ENCODE data around the gene NR4A1.

DNA sequence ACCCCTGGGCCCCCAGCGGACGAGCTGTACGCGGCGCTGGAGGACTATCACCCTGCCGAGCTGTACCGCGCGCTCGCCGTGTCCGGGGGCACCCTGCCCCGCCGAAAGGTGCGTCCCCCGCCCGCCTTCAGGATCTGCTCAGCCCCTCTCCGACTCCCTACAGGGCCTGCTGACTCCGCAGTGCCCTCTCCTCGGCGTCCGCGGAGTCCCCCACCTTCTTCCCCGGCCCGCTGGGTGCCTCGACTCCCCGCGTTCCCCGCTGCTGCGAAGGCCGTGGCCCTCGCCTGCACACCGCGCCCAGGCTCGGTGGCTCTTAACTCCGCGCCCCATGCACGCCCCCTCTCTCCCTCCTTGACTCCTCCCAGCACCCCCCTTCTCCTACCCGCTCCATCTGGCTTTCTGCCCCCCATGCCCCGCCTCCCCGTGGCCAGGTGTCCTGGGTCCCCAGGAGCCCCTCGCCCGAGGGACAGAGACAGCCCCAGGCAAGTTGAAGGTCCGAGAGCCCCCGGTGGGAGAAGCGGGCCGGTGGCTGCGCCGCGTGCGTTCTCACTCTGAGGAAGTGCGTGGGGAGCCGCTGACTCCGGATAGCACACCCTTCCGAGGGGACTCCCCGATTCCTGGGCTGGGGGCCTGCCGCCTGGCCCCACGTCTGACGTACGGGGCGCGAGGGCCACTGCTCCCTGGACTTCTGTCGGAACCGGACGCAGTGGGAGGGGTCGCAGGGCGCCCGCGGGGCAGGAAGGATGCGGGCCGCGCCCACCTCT is 43.9 kb upstream of the NR4A1 start:
- TF ChIP-seq YY1 (IDR thresholded peaks at IDR 0.05; ENCODE audit: insufficient read depth, insufficient read length): no peak
- no peak for TF ChIP-seq ZNF274 (IDR thresholded peaks at IDR 0.05; ENCODE audit: low read depth, low read length)

Measured in NT2/D1 (cell line).